Measurements from ENCODE around the gene PPCDC. TPM values are rescaled to one million over a fixed set of nuclear protein-coding genes. Genes with fewer than 3 reads are reported as not detected.

Gene PPCDC
- total RNA-seq, 4 donors from 2014 or later = 6.4 to 8.9 (median 7.4) TPM

DNA sequence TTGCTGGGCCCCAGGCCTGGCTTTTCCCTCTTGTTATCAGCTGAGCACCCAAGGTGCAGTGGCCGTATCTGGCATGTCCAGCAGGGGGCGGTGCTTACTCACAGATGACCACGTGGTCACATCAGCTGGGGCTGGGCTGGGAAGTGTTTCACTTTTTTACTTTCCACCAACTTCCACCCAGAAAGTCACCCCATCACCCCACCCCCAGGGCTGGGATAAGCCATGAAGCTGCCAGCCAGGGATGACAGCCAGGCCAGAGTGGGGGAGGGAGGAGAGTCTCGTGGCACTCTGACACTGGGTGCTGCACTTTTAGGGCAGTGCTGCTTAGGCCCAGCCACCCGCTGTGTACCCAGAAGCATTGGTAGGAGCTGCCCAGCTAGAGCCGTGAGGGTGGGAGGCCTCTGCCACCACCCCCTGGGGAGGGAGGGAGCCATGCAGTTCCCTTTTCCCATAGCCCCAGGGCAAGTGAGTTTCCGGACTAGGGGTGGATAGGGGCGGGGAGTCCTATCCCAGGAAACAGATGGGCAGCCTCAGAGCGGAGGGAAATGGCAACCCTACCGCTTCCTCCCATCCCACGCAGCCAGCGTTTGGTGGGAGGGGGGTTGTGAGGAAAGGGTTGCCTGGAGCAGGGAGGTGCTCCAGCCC, 6.1 kb downstream of the PPCDC start:
- Histone ChIP-seq H3K4me3 (peak overlapping the region; percentile 27 to 51 (median 32)), H3K4me1 (peaks cover 34 to 51% (median 46%) of the 10 kb centered on the region in 4 donors), H3K27me3 (no peaks in the 10 kb centered on the region), H3K36me3 (peaks cover 0 to 12% (median under 1%) of the 10 kb centered on the region in 4 donors), H3K9me3 (no peaks in the 10 kb centered on the region), H3K27ac (replicated peaks in 1 of 4) (peak overlapping the region; percentile 65 to 77 (median 66))
- 26% methylated on average over 8 of the region's 12 CpGs for whole genome bisulfite sequencing
- TF ChIP-seq EP300 (IDR thresholded peaks at IDR 0.05) (no peak), POLR2AphosphoS5 (IDR thresholded peaks at IDR 0.05) (peak; percentile 43 to 71), POLR2A (IDR thresholded peaks at IDR 0.05; ENCODE audit: low read depth) (no peak)
- TF ChIP-seq, protein P1, sequence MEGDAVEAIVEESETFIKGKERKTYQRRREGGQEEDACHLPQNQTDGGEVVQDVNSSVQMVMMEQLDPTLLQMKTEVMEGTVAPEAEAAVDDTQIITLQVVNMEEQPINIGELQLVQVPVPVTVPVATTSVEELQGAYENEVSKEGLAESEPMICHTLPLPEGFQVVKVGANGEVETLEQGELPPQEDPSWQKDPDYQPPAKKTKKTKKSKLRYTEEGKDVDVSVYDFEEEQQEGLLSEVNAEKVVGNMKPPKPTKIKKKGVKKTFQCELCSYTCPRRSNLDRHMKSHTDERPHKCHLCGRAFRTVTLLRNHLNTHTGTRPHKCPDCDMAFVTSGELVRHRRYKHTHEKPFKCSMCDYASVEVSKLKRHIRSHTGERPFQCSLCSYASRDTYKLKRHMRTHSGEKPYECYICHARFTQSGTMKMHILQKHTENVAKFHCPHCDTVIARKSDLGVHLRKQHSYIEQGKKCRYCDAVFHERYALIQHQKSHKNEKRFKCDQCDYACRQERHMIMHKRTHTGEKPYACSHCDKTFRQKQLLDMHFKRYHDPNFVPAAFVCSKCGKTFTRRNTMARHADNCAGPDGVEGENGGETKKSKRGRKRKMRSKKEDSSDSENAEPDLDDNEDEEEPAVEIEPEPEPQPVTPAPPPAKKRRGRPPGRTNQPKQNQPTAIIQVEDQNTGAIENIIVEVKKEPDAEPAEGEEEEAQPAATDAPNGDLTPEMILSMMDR (IDR thresholded peaks at IDR 0.05) = peak; percentile 92 to 96 (median 94)
- DNase-seq (ENCODE audit: extremely low spot score) = peak; percentile 99
- intact Hi-C loops (cut with DNase I) = loop anchor here (1.0 to 10.0 kb wide), 2 partner anchors 175 to 275 kb away; no protein-coding TSS in a partner anchor

DNA sequence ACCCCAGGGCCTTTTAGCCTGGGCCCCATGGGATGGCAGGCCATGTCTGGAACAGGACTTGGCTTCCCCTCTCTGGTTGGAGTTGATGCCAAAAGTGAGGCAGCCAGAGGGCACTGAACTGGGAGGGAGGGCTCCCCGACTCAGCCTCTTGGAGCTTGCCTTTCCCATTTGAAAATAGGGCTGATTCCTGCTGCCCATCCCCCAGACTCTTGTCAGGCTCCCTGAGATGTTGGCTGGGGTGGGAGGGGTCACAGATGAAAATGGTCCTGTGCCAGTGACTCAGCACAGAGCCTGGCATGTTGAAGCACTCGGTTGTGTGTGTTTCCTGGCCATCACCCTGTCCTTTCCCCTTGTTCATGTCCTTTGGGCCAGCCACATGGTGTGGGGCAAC, 6.6 kb downstream of the PPCDC start:
- WGBS = 33% methylated on average over 1 of the region's 2 CpGs
- H3K27ac ChIP-seq (replicated peaks in 1 of 4) = peak overlapping the region; percentile 65 to 77 (median 66)
- H3K4me3 ChIP-seq = peak overlapping the region; percentile 27 to 51 (median 32)
- H3K36me3 ChIP-seq = peaks cover 0 to 12% (median 2%) of the 10 kb centered on the region in 4 donors
- intact Hi-C loops (cut with DNase I) = no loop called here
- H3K9me3 ChIP-seq = no peaks in the 10 kb centered on the region
- H3K4me1 ChIP-seq = peaks cover 29 to 46% (median 41%) of the 10 kb centered on the region in 4 donors
- DNase-seq (ENCODE audit: extremely low spot score) = no peak
- H3K27me3 ChIP-seq = no peaks in the 10 kb centered on the region
- no peak for TF ChIP-seq POLR2A (IDR thresholded peaks at IDR 0.05; ENCODE audit: low read depth)
- TF ChIP-seq, protein P1 (IDR thresholded peaks at IDR 0.05) = no peak
- TF ChIP-seq EP300 (IDR thresholded peaks at IDR 0.05) = no peak
- TF ChIP-seq POLR2AphosphoS5 (IDR thresholded peaks at IDR 0.05) = no peak

DNA sequence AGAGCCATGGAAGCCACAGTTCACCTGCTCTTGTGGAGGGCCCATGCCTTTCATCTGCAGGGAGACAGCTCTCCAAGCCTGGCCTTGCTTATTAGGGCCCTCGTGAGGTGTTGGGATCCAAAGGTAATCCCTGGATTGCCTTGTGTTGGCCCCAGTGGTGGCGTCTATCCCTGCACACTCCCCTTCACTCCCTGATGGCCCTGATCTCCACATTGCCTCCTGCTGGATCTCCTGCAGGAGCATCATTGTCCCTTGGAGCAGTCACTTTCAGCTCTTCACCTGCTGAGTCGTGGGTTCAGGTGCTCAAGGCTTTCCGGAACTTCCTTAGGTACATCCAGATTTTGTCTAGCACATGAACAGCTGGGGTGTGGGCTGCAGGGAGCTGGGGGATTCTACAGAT, 7.0 kb downstream of the PPCDC start:
- H3K4me3 ChIP-seq = no peak overlapping the region
- no peak for TF ChIP-seq EP300 (IDR thresholded peaks at IDR 0.05)
- TF ChIP-seq POLR2AphosphoS5 (IDR thresholded peaks at IDR 0.05) = no peak
- TF ChIP-seq, protein P1 (IDR thresholded peaks at IDR 0.05) = no peak
- no peak for TF ChIP-seq POLR2A (IDR thresholded peaks at IDR 0.05; ENCODE audit: low read depth)
- peak overlapping the region; percentile 65 to 77 (median 66) for H3K27ac ChIP-seq (replicated peaks in 1 of 4)
- WGBS = 87% methylated on average over 4 of the region's 4 CpGs
- H3K9me3 ChIP-seq = no peaks in the 10 kb centered on the region
- DNase-seq (ENCODE audit: extremely low spot score) = no peak
- H3K27me3 ChIP-seq = no peaks in the 10 kb centered on the region
- H3K4me1 ChIP-seq = peaks cover 26 to 42% (median 39%) of the 10 kb centered on the region in 4 donors
- intact Hi-C loops (cut with DNase I) = no loop called here
- H3K36me3 ChIP-seq = peaks cover 0 to 12% (median 2%) of the 10 kb centered on the region in 4 donors

DNA sequence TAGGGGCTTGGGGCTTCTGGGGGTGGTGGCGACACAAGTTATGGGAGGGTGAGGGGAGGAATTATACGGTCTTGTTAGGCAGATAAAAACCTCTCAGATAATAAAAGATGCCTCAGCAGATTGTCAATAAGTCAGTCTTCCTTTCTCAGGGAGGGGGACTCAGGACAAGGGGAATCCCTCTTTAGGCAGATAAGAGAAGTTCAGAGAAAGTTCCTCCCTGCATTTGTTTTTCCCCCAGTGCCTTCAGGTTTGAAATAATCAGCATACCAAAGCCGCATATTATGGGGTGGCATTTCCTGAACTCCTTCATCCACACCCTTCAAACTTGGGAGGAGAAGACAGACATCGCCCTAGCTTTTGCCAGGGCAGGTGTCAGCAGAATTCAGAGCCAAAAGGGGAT, 8.5 kb downstream of the PPCDC start:
- Histone ChIP-seq H3K4me3 (no peak overlapping the region), H3K27ac (replicated peaks in 1 of 4) (no peak overlapping the region), H3K36me3 (peaks cover 0 to 12% (median 2%) of the 10 kb centered on the region in 4 donors), H3K9me3 (no peaks in the 10 kb centered on the region), H3K27me3 (no peaks in the 10 kb centered on the region), H3K4me1 (peaks cover 26 to 41% (median 37%) of the 10 kb centered on the region in 4 donors)
- WGBS = 78% methylated on average over 4 of the region's 4 CpGs
- no peak for DNase-seq (ENCODE audit: extremely low spot score)
- TF ChIP-seq POLR2AphosphoS5 (IDR thresholded peaks at IDR 0.05) (no peak), POLR2A (IDR thresholded peaks at IDR 0.05; ENCODE audit: low read depth) (no peak), EP300 (IDR thresholded peaks at IDR 0.05) (no peak)
- TF ChIP-seq, protein P1 (IDR thresholded peaks at IDR 0.05) = no peak
- intact Hi-C loops (cut with DNase I) = no loop called here

Data from esophagus muscularis mucosa (tissue), 4 donors.